ENCODE measurements around the gene COPRS.

Gene COPRS

GRCh38 chr17:31807846-31808245, 51.2 kb downstream of the COPRS start:
- DNase-seq (ENCODE audit: low spot score): peak; percentile 42

GRCh38 chr17:31806921-31807320, 52.1 kb downstream of the COPRS start:
- DNase-seq (ENCODE audit: low spot score): no peak

- DNase-seq (ENCODE audit: low spot score): no peak
Observed at GRCh38 chr17:31803494-31804213, 55.4 kb downstream of the COPRS start.

- no peak for DNase-seq (ENCODE audit: low spot score)
Observed at GRCh38 chr17:31802502-31802901, 56.5 kb downstream of the COPRS start.

All from GM03348 (cell line).